ENCODE data around the gene SBNO2. TPM values are rescaled to one million over a fixed set of nuclear protein-coding genes. Genes with fewer than 3 reads are reported as not detected.

The SBNO2 gene
- total RNA-seq, 4 donors from 2014 or later = 13.4 to 51.2 (median 19.1) TPM

DNA sequence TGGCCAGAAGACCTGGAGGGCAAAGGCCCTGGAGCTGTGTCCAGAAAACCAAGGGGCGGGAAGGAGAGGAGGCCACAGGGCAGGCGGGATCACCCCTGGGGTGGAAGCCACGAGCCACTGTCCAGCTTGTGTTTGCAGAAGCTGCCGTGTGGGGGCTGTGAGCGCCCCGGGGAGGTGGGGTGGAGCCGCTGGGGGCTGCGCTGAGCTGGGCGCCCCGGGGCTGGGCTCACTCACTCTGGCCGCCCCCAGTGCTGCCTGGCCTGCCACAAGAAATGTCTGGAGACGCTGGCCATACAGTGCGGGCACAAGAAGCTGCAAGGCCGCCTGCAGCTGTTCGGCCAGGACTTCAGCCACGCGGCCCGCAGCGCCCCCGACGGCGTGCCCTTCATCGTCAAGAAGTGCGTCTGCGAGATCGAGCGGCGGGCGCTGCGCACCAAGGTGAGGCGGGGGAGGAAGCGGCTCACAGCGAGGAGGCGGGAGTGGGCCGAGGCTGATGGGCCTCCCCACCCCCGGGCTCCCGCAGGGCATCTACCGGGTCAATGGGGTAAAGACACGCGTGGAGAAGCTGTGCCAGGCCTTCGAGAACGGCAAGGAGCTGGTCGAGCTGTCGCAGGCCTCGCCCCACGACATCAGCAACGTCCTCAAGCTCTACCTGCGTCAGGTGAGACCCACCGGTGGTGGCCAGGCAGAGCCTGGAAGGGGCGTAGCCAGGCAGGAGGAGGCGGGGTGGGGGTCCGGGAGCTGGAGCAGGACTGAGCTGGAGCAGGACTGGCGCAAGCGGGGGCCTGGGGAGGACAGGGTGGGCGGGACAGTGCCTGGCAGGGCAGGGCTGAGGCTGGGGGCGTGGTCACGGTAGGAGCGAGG is 92.5 kb downstream of the SBNO2 start:
- TF ChIP-seq, protein P1, sequence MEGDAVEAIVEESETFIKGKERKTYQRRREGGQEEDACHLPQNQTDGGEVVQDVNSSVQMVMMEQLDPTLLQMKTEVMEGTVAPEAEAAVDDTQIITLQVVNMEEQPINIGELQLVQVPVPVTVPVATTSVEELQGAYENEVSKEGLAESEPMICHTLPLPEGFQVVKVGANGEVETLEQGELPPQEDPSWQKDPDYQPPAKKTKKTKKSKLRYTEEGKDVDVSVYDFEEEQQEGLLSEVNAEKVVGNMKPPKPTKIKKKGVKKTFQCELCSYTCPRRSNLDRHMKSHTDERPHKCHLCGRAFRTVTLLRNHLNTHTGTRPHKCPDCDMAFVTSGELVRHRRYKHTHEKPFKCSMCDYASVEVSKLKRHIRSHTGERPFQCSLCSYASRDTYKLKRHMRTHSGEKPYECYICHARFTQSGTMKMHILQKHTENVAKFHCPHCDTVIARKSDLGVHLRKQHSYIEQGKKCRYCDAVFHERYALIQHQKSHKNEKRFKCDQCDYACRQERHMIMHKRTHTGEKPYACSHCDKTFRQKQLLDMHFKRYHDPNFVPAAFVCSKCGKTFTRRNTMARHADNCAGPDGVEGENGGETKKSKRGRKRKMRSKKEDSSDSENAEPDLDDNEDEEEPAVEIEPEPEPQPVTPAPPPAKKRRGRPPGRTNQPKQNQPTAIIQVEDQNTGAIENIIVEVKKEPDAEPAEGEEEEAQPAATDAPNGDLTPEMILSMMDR (IDR thresholded peaks at IDR 0.05; ENCODE audit: low read depth) = no peak

DNA sequence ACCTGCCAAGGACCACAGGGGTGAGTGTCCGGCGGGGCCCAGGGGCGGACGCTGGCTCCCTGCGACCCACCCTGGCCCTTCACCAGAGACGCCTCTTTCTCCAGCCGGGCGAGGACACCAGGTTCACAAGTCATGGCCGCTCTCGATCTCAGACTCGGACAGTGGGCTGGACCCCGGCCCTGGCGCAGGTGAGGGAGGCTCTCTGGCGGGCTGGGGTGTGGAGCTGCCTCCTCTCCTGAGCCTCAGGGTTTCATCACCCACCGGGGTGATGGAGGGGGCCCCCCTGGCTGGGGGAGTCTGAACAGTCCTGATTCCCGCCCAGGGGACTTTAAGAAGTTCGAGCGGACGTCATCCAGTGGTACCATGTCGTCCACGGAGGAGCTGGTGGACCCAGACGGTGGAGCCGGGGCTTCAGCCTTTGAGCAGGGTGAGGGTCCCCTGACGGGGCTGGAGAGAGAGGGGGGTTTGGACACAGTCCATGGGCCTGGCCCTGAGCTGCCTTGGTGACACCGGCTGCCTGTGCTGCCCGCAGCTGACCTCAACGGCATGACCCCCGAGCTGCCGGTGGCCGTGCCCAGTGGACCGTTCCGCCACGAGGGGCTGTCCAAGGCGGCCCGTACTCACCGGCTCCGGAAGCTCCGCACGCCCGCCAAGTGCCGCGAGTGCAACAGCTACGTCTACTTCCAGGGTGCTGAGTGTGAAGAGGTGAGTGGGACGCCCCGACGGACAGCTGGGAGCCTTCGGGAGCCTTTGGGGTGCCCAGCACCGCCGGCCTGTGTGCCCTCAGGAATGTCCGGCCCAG is 93.5 kb downstream of the SBNO2 start:
- TF ChIP-seq, protein P1 (IDR thresholded peaks at IDR 0.05; ENCODE audit: low read depth) = no peak

DNA sequence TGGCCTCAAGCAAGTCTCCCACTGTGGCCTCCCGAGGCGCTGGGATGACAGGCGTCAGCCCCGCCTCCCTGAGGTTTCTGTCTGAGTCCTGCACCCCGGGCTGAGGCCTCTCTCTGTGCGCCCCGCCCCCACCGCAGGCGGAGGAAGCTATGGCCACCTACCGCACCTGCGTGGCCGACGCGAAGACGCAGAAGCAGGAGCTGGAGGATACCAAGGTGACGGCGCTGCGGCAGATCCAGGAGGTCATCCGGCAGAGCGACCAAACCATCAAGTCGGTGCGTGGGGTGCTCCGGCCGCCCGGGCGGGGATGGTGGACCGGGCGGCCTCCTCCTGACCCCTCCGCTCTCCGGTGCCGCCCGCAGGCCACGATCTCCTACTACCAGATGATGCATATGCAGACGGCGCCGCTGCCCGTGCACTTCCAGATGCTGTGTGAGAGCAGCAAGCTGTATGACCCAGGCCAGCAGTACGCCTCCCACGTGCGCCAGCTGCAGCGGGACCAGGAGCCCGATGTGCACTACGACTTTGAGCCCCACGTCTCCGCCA is 94.4 kb downstream of the SBNO2 start:
- TF ChIP-seq, protein P1 (IDR thresholded peaks at IDR 0.05; ENCODE audit: low read depth) = no peak

DNA sequence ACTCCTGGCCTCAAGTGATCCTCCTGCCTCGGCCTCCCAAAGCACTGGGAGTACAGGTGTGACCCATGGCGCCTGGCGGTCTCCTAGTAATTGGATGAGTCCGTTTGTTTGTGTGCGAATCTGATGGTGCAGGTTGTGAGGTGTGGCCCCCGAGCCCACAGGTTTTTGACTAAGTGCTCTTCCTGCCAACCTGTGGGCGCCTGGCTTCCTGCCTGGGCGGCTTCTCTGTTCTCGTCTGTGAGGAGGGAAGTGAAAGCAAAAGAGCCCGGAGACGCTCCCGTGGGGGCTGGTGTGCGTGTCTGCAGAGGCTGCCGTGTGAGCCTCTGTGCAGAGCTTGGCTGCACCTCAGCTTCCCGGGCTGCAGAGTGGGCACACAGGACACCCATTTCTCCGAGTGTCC is 97.1 kb downstream of the SBNO2 start:
- TF ChIP-seq, protein P1 (IDR thresholded peaks at IDR 0.05; ENCODE audit: low read depth) = no peak

DNA sequence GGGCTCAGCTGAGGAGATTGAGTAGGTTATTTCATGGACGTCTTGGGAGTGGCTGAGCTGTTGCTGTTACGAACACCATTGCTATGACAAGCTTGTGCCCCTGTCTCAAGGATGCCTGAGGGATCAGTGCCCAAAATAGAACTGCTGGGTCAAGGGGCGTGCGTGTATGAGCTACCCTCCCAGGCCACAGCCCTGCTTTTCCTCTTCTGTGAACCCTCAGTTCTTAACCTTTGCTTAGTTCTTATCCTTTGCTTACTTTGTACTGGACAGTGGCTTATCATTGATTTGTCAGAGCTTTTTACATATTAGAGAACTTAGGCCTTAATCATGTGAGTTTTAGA is 98.1 kb downstream of the SBNO2 start:
- TF ChIP-seq, protein P1 (IDR thresholded peaks at IDR 0.05; ENCODE audit: low read depth) = no peak

DNA sequence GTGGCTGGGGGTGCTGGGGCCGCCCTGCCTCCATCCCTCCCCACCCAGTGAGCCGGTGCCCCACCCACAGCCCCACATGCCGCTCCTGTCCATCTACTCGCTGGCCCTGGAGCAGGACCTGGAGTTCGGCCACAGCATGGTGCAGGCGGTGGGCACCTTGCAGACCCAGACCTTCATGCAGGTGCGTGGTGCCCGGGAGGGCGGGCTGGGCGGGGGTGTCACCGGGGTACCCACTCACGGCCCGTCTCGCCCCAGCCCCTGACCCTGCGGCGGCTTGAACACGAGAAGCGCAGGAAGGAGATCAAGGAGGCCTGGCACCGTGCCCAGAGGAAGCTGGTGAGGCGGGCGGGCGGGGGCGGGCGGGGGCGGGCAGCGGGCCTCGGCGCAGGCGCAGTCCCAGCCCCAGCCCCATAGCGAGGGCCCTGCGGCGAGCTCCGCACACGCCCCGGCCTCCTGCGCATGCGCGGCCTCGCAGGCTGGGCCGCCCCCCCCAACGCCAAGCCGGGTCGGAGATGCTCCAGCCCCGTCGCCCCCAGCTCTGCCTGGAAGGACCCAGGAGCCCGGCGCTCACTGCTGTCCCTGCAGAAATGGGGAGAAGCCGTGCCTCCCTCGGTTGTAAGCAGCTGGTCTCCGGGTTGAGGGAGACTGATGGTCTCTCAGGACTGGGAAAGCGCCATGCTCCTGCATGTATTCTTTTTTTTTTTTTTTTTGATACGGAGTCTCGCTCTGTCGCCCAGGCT is 99.4 kb downstream of the SBNO2 start:
- TF ChIP-seq, protein P1 (IDR thresholded peaks at IDR 0.05; ENCODE audit: low read depth) = no peak

Measured in subcutaneous adipose tissue (tissue), 4 donors.